GM18867 (cell line): ENCODE data around the gene CTF1.
A peak's percentile ranks its signal among the peaks of the same experiment; 100 is the strongest.
"Not testable (repeated sequence)": the region's sequence is repeated elsewhere in the genome, so short reads cannot be mapped to it uniquely, and the experiment has no call there.

Source experiments
- ATAC-seq: cut with Tn5 transposase; IDR thresholded peaks from one replicate; pipeline ENCODE4 v1.9.1; 2021; ENCODE audit warnings: mild to moderate bottlenecking, moderate library complexity; ENCODE audit not compliant: unreplicated experiment

CTF1 gene

GRCh38 chr16:30896261-30896888 is at the start of gene CTF1:
TSS of gene CTF1 (plus strand) at chr16:30896614. CDS start at chr16:30896644, 30 bp downstream.
- ATAC-seq = no peak

- ATAC-seq = no peak
These were observed 49.6 kb upstream of the CTF1 start for GRCh38 chr16:30846649-30847402.

- no peak for ATAC-seq
These were observed 46.2 kb upstream of the CTF1 start for GRCh38 chr16:30850246-30850645.

GRCh38 chr16:30853758-30854157 is 42.7 kb upstream of the CTF1 start:
- no peak for ATAC-seq

DNA sequence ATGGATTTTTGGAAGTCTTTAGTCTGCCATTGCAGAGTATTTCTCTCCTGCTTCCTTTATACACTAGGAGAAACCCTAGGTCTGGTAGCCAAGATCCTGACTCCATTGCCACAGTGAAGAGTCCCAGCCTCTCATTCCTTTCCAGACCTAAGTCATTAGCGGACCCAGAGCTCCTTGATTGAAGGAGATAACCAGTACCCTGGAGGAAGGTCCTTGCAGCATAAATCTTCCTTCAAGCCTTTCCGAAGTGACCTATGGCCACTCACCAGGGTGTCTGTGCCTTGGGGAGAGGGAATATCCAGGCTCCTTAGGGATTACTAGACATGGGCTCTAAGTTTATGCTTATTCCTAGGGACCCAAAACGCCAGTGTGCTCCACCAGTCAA is 38.3 kb upstream of the CTF1 start:
- ATAC-seq = no peak

GRCh38 chr16:30858829-30859423 is 37.5 kb upstream of the CTF1 start:
- ATAC-seq = no peak

DNA sequence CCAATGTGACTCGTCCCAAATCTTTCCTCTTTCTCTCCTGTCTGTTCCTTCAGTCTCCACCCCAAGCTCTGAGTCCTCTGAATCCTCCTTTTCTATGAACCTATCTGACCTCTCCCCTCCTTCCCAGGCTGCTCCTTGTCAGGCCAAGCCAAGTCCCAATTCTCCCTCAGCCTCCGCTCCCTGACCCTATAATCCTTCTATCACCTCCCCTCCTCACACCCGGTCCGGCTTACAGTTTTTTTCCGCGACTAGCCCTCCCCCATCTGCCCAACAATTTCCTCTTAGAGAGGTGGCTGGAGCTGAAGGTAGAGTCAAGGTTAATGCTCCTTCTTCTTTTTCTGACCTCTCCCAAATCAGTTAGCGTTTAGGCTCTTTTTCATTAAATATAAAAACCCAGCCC is 35.7 kb upstream of the CTF1 start:
- ATAC-seq = not testable (repeated sequence)

DNA sequence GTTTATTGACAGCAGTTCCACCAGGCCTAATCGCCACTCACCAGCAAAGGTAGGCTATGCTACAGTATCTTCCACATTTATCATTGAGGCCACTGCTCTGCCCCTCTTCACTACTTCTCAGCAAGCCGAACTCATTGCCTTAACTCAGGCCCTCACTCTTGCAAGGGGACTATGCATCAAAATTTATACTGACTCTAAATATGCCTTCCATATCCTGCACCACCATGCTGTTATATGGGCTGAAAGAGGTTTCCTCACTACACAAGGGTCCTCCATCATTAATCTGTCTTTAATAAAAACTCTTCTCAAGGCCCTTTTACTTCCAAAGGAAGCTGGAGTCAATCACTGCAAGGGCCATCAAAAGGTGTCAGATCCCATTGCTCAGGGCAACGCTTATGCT is 33.2 kb upstream of the CTF1 start:
- ATAC-seq = not testable (repeated sequence)

DNA sequence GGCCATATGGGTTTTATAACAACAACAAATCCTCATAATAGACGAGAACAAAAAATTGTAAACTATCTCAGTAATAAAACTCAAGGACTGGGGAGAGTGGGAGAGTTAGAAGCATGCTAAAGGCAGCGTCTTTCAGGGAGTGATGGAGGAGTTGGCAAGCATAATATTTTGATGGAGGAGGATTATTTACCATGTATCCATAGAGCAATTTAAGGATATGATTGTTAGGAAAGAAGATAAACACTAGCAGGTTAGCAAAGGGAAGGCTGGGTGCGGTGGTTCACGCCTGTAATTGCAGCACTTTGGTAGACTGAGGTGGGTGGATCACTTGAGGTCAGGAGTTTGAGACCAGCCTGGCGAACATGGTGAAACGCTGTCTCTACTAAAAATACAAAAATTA is 30.4 kb upstream of the CTF1 start:
- ATAC-seq = no peak

DNA sequence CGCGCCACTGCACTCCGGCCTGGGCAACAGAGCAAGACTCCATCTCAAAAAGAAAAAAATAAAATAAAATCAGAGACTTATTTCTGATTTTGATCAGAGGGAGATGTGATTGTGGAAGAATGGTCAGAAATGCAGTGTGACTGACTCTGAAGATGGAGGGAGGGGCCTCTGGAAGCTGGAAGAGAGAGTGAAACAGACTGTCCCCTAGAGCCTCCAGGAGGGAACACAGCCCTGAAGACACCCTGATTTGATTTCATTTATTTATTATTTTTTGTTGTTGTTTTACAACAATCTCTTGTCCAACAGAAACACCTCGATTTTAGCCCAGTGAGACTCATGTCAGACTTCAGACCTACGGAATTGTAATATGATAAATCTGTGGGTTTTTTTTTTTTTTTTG is 28.7 kb upstream of the CTF1 start:
- ATAC-seq = no peak

- ATAC-seq = no peak
These were observed 25.5 kb upstream of the CTF1 start for GRCh38 chr16:30870904-30871303.

DNA sequence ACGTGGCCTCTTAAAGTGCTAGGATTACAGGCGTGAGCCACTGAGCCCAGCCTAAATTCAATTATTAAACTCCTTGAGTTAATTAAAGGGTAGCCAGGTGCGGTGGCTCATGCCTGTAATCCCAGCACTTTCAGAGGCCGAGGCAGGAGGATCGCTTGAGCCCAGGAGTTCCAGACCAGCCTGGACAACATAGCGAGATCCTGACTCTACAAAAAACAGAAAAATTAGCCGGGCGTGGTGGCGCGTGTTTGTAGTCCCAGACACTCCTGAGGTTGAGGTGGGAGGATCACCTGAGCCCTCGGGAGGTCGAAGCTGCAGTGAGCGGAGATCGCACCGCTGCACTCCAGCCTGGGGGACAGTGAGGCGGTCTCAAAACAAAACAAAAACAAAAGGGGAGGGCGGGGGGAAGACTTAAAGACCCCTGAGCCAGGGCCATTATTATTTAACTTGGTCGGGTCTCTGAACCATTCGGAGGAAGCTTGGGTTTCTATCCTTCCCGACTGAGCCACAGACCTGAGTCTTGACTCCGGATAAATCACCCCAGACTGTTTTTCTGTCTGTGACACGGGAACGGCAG is 22.1 kb upstream of the CTF1 start:
- no peak for ATAC-seq

- peak; percentile 72 for ATAC-seq
These were observed 21.3 kb upstream of the CTF1 start for GRCh38 chr16:30874821-30875717.

DNA sequence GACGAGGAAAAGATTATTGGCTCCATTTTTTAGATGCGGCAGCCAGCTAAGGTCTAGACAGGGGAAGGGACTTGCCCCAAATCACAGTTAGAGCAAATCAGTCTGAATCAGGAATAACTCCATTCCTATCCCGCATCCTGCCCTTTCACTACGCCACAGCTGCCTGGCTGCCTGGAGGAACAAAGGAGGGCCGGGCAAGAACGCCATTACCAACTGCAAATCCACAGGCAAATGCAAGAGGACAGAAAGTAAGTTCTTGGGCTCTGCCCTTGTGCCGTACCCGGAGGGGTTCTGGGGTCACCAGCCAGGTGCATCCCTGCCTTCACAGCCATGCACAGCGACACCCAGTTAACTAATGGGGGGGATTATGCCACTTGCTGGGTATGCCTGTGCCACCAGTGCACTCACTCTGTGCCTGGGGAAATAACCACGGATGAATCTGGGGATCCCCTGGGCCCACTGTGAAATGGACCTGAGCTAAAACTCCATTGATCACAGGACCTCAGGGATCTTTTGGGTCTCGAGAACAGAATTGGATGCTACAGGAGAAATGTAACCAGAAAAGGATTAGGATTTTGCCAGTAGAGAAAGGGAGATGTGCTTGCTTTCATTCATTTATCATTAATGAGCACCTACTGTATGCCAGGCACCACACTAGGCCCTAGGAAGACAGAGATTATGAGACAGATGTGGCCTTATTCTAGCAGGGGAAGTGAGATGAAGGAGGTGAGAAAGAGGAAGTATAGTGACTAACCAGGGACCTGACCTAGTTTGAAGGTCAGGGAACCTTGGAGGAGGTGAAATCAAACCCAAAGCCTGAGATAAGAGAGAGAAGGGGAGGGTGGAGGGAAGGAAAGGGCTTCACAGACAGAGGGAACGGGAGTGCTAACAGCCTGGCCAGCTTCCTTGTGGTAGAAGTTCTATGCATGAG is 20.3 kb upstream of the CTF1 start:
- no peak for ATAC-seq

- ATAC-seq = no peak
These were observed 19.5 kb upstream of the CTF1 start for GRCh38 chr16:30876867-30877266.

- no peak for ATAC-seq
These were observed 13.7 kb upstream of the CTF1 start for GRCh38 chr16:30882429-30883310.

DNA sequence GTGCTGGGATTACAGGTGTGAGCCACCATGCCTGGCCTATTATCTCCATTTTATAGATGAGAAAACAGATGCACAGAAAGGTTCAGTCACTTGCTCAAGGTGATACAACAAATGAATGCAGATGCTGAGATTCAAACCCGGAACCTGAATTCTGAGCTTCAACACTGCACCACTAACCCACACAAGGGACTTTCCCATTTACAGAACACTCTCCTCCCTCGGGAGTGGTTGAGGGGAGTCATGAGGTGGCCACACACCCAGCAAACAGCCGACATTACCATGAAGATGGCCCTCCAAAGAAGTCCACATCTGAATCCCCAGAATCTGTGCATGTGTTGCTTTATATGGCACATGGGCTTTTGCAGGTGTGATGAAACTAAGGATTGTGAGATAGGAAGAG is 11.7 kb upstream of the CTF1 start:
- ATAC-seq = no peak

DNA sequence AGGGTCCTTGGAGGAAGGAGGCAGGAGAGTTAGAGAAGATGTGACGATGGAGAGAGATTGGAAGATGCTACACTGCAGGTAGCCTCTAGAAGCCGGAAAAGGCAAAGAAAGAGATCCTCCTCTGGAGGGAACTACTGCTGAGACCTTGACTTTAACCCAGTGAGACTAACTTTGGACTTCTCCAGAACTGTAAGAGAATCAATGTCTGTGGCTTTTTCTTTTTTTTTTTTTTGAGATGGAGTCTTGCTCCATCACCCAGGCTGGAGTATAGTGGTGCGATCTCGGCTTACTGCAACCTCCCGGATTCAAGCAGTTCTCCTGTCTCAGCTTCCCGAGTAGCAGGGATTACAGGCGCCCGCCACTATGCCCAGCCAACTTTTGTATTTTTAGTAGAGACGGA is 11.2 kb upstream of the CTF1 start:
- no peak for ATAC-seq

- ATAC-seq = no peak
These were observed 10.3 kb upstream of the CTF1 start for GRCh38 chr16:30886145-30886544.
